Occipital lobe (tissue), 2 donors: ENCODE results near the gene P3H4. TPM values are rescaled to one million over a fixed set of nuclear protein-coding genes. Genes with fewer than 3 reads are reported as not detected.
"Not testable (repeated sequence)": the region's sequence is repeated elsewhere in the genome, so short reads cannot be mapped to it uniquely, and the experiment has no call there.

Experiments used
- DNase-seq: peaks from one replicate; lab custom pipeline; 2025; lab: John Stamatoyannopoulos, UW
- total RNA-seq: library from RNA; depleted of rRNA; stranded (reverse); fragments of >200 nt; gene quantifications from one replicate; pipeline ENCODE4 v1.2.3, GENCODE V29; 2014

The P3H4 gene
- 10.3 TPM for total RNA-seq

DNA sequence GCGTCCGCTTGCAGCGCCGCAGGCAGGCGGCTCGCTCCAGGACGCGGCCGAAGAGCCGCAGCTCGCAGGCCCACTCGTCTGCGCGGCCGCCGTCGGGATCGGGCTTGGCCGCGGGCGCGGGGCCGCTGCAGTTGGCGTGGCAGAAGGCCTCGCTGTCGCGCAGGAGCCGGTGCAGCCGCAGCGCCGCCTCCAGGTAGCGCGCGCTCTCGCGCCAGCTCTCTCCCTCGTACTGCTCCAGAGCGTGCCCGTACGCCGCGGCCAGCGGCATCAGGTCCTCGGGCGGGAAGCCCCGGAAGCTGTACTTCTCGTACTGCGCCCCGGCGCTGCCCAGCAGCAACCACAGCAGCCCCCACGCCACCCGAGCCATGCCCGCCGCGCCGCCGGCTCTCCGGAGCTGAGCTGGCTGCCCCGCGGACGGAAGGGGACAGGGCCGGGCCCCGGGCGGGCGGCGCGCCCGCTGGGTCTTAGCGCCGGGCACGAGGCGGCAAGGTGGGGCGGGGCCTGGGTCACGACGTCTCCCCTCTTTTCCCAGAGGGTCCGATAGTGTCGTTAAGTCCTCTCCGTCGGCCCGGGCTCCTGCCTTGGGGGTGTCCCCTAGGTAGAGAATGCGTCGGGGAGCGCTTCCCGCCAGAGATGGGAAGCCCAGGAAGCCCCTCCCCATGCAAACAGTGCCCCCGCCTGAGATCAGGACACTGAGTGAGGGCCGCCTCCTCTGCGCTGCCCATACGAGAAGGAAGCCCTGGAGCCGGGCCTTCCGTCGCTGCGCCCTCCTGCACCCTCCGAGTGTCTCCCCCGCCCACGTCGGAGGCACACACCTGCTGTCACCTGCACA lies at the start of gene P3H4:
Gene P3H4, minus strand, starts transcription at position 401 of the 832 bp plus-strand sequence. Its CDS starts 34 bp downstream, at position 367.
- DNase-seq: peak; percentile 73

- DNase-seq: no peak
Measured at GRCh38 chr17:41860254-41860931, 48.6 kb upstream of the P3H4 start.

DNA sequence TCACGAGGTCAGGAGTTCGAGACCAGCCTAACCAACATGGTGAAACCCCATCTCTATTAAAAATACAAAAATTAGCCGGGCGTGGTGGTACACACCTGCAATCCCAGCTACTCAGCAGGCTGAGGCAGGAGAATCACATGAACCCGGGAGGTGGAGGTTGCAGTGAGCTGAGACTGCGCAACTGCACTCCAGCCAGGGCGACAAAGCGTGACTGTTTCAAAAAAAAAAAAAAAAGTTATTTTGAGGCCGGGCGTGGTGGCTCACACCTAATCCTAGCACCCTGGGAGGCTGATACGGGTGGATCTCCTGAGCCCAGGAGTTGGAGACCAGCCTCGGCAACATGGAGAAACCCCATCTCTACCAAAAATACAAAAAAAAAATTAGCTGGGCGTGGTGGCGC lies 39.6 kb upstream of the P3H4 start:
- DNase-seq: not testable (repeated sequence)

DNA sequence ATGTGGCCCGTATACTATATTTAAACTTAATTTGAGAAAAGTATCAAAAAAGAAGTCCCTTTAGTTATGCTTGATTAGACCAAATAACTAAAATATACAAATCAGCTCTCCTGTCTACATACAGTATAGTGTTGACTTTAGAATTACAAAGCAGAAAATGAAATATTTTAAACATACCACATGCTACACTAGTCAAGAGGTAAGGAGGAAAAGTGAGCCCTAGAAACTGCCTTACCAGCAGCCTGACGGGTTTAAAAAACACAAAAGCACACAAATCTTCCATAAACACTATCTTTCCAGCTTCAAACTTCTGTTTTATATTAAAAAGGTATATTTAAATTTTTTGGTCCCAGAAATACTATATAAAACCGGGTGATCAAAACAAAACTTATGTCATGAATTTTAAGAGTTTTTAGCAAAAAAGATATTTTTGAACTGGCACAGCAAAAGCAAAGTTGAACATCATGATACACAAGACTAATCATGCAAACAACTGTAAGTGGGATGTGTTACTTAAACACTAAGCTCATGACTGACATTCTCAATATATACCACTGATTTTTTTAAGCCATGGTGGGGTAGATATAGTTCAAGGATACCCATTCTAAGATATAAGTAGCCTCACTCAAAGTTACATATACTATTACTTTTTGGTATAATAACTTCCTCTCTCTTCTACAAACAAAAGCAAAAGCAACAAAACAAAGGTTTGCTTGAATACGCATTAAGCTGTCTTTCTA lies 37.7 kb upstream of the P3H4 start:
- DNase-seq: no peak

GRCh38 chr17:41848788-41849187 lies 37.0 kb upstream of the P3H4 start:
- DNase-seq: no peak

GRCh38 chr17:41844971-41845370 lies 33.2 kb upstream of the P3H4 start:
- no peak for DNase-seq

DNA sequence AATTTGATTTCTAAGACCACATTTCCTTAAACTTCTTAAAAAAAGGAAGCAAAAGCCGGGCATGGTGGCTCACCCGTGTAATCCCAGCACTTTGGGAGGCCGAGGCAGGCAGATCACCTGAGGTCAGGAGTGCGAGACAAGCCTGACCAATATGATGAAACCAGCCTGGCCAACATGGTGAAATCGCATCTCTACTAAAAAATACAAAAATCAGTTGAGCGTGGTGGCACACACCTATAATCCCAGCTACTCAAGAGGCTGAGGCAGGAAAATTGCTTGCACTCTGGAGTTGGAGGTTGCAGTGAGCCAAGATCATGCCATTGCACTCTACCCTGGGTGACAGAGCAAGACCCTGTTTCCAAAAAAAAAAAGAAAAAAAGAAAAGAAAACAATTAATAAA lies 29.0 kb upstream of the P3H4 start:
- not testable (repeated sequence) for DNase-seq

GRCh38 chr17:41839448-41839847 lies 27.7 kb upstream of the P3H4 start:
- not testable (repeated sequence) for DNase-seq

DNA sequence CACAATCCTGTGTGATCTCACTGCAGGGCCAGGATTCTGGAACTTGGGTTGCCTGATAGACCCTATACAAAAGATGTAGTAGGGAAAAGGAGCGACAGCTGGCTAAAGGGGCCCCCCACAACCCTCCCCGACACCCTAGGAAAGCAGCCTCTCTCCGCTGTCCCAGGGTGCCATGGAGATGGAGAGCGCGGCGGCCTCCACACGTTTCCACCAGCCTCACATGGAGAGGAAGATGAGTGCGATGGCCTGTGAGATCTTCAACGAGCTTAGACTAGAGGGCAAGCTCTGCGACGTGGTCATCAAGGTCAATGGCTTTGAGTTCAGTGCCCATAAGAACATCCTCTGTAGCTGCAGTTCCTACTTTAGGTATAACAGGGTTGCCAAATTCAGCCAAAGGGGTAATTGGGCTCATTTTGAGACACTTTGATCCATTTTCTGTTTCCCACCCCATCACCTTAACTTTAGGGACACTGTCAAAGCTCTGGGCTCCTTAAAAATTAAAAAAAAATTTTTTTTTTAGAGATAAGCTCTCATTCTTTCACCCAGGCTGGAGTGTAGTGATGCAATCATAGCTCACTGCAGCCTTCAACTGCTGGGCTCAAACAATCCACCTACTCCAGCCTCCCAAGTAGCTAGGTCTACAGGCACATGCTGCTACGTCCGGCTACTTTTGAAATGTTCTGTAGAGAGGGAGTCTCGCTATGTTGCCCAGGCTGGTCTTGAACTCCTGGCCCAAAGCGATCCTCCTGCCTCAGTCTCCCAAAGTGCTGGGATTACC lies 26.2 kb upstream of the P3H4 start, which contains the start of gene KLHL10:
Gene KLHL10, plus strand, starts transcription at position 65 of the 778 bp plus-strand sequence. Its CDS starts 108 bp downstream, at position 173.
- DNase-seq: no peak

GRCh38 chr17:41836550-41837196 lies 24.9 kb upstream of the P3H4 start:
- no peak for DNase-seq

- peak; percentile 34 for DNase-seq
Measured at GRCh38 chr17:41835800-41836549, 24.2 kb upstream of the P3H4 start, which contains the start of gene NT5C3B. Gene NT5C3B, minus strand, starts transcription at chr17:41836232. Its CDS starts 39 bp downstream, at chr17:41836193.

GRCh38 chr17:41835214-41835799 lies 23.6 kb upstream of the P3H4 start:
- no peak for DNase-seq

DNA sequence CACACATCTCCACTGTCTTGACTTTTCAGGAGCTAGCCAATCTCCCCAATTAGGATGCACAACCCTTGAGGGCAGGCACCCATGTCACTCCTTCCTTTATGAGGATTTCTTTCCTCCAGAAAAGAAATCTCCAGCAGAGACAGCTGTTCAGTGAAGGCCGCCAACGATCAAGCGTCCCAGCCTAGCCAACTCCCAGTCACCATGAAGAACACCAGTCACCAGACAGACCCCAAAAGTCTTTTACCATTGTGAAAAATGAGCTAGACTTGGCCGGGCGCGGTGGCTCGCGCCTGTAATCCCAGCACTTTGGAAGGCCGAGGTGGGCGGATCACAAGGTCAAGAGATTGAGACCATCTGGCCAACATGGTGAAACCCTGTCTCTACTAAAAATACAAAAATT lies 18.2 kb upstream of the P3H4 start:
- not testable (repeated sequence) for DNase-seq

DNA sequence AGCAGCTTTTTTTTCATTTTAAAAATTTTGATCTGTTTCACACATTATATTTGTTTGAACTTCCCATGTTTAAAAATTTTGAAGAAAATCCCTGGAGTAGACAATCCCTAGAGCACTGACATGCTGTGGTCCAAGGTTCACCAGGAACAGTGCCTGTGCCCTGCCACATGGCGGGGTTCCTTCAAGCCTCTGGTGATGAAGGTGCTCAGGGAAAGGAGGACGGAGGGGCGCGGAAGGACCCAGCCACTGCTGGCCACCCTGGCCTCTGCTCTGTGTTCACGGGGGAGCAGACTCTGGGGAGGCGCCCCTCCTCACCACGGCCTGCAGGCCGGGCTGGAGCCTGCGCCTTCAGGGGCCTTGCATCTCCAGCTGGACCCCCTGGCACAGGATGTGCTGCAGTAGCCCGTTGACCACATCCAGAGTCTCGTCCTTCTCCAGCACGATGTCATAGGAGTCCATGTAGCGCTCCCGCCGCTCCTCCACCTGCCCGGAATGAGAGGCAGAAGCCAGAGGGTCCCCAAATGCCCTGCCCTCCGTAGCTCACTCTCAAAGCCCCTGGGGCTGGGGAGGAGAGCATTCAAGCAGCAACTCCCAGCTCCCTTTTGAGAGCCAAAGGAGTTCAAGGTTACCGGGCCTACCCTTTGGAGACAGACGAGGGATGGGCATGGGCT lies 13.6 kb upstream of the P3H4 start:
- DNase-seq: no peak

- DNase-seq: no peak
Measured at GRCh38 chr17:41824086-41824485, 12.3 kb upstream of the P3H4 start.

DNA sequence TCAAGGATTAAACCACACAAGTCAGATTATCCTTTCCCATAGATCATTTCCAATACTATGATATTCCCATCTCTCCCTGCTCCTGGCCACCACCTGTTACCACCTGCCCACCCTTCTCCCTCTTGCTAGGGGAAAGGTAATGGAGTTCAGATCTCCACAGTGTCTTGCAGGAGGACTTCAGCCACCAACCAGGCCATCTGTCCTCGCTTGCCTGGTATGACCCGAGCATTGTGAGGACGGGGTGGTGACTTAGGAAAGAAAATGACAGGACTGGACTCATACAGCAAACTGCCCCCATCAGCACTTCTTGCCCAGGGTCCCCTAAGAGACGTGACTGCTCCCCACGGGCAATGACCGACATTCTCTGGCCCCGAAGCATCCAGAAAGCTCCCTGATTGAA lies 11.8 kb upstream of the P3H4 start:
- DNase-seq: no peak

DNA sequence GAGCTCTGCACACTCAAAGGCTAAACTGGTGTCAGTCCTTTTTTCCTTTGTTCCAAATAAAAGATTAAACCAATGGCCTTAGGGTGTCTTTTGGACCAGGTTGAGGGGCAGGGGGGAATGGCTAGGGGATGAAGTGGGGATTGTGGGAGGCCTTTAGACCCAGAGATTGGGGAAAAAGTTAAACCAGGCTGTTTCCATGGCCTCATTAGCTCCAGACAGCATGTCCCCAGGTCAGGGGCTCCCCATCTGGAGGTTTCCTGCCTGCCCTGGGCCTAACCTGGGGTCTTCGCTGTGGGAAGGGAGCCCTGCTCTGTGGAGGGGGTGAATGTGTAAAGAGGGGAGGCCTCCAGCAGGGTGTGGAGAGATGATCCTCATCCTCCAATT lies 11.4 kb upstream of the P3H4 start:
- no peak for DNase-seq

DNA sequence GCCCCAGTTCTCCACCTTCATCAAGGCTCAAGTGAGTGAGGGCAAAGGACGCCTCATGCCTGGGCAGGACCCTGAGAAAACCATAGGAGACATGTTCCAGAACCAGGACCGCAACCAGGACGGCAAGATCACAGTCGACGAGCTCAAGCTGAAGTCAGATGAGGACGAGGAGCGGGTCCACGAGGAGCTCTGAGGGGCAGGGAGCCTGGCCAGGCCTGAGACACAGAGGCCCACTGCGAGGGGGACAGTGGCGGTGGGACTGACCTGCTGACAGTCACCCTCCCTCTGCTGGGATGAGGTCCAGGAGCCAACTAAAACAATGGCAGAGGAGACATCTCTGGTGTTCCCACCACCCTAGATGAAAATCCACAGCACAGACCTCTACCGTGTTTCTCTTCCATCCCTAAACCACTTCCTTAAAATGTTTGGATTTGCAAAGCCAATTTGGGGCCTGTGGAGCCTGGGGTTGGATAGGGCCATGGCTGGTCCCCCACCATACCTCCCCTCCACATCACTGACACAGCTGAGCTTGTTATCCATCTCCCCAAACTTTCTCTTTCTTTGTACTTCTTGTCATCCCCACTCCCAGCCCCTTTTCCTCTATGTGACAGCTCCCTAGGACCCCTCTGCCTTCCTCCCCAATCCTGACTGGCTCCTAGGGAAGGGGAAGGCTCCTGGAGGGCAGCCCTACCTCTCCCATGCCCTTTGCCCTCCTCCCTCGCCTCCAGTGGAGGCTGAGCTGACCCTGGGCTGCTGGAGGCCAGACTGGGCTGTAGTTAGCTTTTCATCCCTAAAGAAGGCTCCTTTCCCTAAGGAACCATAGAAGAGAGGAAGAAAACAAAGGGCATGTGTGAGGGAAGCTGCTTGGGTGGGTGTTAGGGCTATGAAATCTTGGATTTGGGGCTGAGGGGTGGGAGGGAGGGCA lies 10.7 kb upstream of the P3H4 start:
- no peak for DNase-seq
